Upper lobe of right lung (tissue), 1 donor: ENCODE measurements around the gene SMPD2. TPM values are rescaled to one million over a fixed set of nuclear protein-coding genes. Genes with fewer than 3 reads are reported as not detected.

Source experiments
- ATAC-seq: fragments of 200-7000 bp; cut with Tn5 transposase; one replicate; pipeline ENCODE4 v1.9.1; 2020; ENCODE audit warnings: mild to moderate bottlenecking, moderate library complexity
- DNase-seq: peaks from one replicate; pipeline ENCODE4 v3.0.0-alpha.2; 2020
- H3K27ac ChIP-seq: fragments of 200-600 bp; one replicate; pipeline ENCODE4 v1.8.0; 2022
- H3K27me3 ChIP-seq: fragments of 200-600 bp; one replicate; pipeline ENCODE4 v1.8.0; 2022; ENCODE audit warnings: mild to moderate bottlenecking
- H3K36me3 ChIP-seq: fragments of 200-600 bp; one replicate; pipeline ENCODE4 v1.8.0; 2022
- H3K4me1 ChIP-seq: fragments of 200-600 bp; one replicate; pipeline ENCODE4 v1.8.0; 2022
- H3K4me3 ChIP-seq: fragments of 200-600 bp; one replicate; pipeline ENCODE4 v1.8.0; 2022; ENCODE audit warnings: mild to moderate bottlenecking
- H3K9me3 ChIP-seq: fragments of 200-600 bp; one replicate; pipeline ENCODE4 v1.8.0; 2022
- CTCF ChIP-seq: fragments of 200-600 bp; IDR thresholded peaks from one replicate; pipeline ENCODE4 v1.8.0; 2022; ENCODE audit warnings: antibody characterized with exemption
- intact Hi-C: fragments of 100-400 bp; cut with DNase I; formaldehyde crosslinking; loops from one replicate; pipeline ENCODE4 v1.11.0; 2022
- total RNA-seq: library from RNA; stranded (reverse); fragmentation: NEBNext Ultra II Directional; extraction: Animal tissue kit (Norgen Biotek cat#: 25700); gene quantifications from one replicate; pipeline ENCODE4 v1.2.1, GENCODE V29; 2021
- donor health status: DM: no; HTN: yes; CAD: no; lungs with severe emphysema.

Gene SMPD2
- total RNA-seq, 1 donor from 2014 or later: 15.4 TPM

GRCh38 chr6:109469591-109470189, 29.2 kb downstream of the SMPD2 start:
- Histone ChIP-seq H3K9me3 (no peaks in the 10 kb centered on the region), H3K4me1 (no peaks in the 10 kb centered on the region), H3K27me3 (no peaks in the 10 kb centered on the region), H3K4me3 (no peak overlapping the region), H3K36me3 (peaks cover 99% of the 10 kb centered on the region), H3K27ac (no peak overlapping the region)
- intact Hi-C loops: no loop called here
- ATAC-seq (no peak), DNase-seq (no peak)
- no peak for TF ChIP-seq CTCF

- ATAC-seq: no peak
Observed at GRCh38 chr6:109471105-109471810, 30.7 kb downstream of the SMPD2 start.

GRCh38 chr6:109472132-109472995, 31.8 kb downstream of the SMPD2 start:
- no peaks in the 10 kb centered on the region for H3K4me1 ChIP-seq
- ATAC-seq (no peak), DNase-seq (no peak)
- H3K9me3 ChIP-seq: no peaks in the 10 kb centered on the region
- intact Hi-C loops: no loop called here
- no peak overlapping the region for H3K27ac ChIP-seq
- peaks cover 93% of the 10 kb centered on the region for H3K36me3 ChIP-seq
- H3K27me3 ChIP-seq: no peaks in the 10 kb centered on the region
- no peak for TF ChIP-seq CTCF
- H3K4me3 ChIP-seq: no peak overlapping the region

More at GRCh38 chr6:109471105-109471810, 30.7 kb downstream of the SMPD2 start:
- no peak overlapping the region for H3K27ac ChIP-seq
- no peak overlapping the region for H3K4me3 ChIP-seq
- intact Hi-C loops: no loop called here
- no peaks in the 10 kb centered on the region for H3K4me1 ChIP-seq
- DNase-seq: no peak
- no peak for TF ChIP-seq CTCF
- peaks cover 99% of the 10 kb centered on the region for H3K36me3 ChIP-seq
- H3K9me3 ChIP-seq: no peaks in the 10 kb centered on the region
- no peaks in the 10 kb centered on the region for H3K27me3 ChIP-seq

GRCh38 chr6:109473120-109473519, 32.6 kb downstream of the SMPD2 start:
- TF ChIP-seq CTCF: no peak
- Histone ChIP-seq H3K36me3 (peaks cover 91% of the 10 kb centered on the region), H3K27me3 (no peaks in the 10 kb centered on the region), H3K4me3 (no peak overlapping the region), H3K27ac (no peak overlapping the region), H3K9me3 (no peaks in the 10 kb centered on the region), H3K4me1 (peaks cover 7% of the 10 kb centered on the region)
- DNase-seq: no peak
- no peak for ATAC-seq
- intact Hi-C loops: no loop called here

GRCh38 chr6:109474995-109475394, 34.5 kb downstream of the SMPD2 start:
- H3K27ac ChIP-seq: no peak overlapping the region
- H3K9me3 ChIP-seq: no peaks in the 10 kb centered on the region
- no peak for TF ChIP-seq CTCF
- intact Hi-C loops: no loop called here
- H3K4me1 ChIP-seq: peaks cover 20% of the 10 kb centered on the region
- H3K36me3 ChIP-seq: peaks cover 78% of the 10 kb centered on the region
- no peak overlapping the region for H3K4me3 ChIP-seq
- no peak for DNase-seq
- H3K27me3 ChIP-seq: no peaks in the 10 kb centered on the region
- no peak for ATAC-seq
